MCF 10A (cell line): ENCODE measurements around the gene DPH3. TPM values are rescaled to one million over a fixed set of nuclear protein-coding genes. Genes with fewer than 3 reads are reported as not detected.
A peak's percentile ranks its signal among the peaks of the same experiment; 100 is the strongest.

Experiments
- BruUV-seq: library from RNA; stranded (reverse); fragments of 400-500 nt; replicated peaks from 2 replicates; lab custom pipeline; 2021; lab: Mats Ljungman, UMichigan
- CTCF ChIA-PET: fragments of 300-600 bp; sonication (Branson Sonifier 250); formaldehyde crosslinking; extraction: SDS; loops from one replicate; lab custom pipeline; 2021; ENCODE audit warnings: antibody characterized with exemption, inconsistent platforms; lab: Yijun Ruan, JAX
- POLR2A ChIA-PET: fragments of 300-600, 350-650 bp; sonication (Branson Sonifier 250); formaldehyde crosslinking; extraction: SDS; loops from one replicate; lab custom pipeline; 2020; ENCODE audit warnings: antibody characterized with exemption, inconsistent platforms; lab: Yijun Ruan, JAX
- DNase-seq: peaks from one replicate; pipeline ENCODE4 v3.0.0-alpha.2; 2018; ENCODE audit not compliant: unreplicated experiment
- H3K27ac Mint-ChIP-seq: one replicate; pipeline ENCODE4 v1.8.0; 2022; ENCODE audit warnings: mild to moderate bottlenecking, low read depth, mixed read lengths; ENCODE audit not compliant: unreplicated experiment
- H3K27me3 Mint-ChIP-seq: one replicate; pipeline ENCODE4 v1.8.0; 2022; ENCODE audit warnings: mixed read lengths; ENCODE audit not compliant: insufficient read depth, unreplicated experiment
- H3K36me3 Mint-ChIP-seq: one replicate; pipeline ENCODE4 v1.8.0; 2022; ENCODE audit warnings: mild to moderate bottlenecking, moderate library complexity, mixed read lengths; ENCODE audit not compliant: insufficient read depth, unreplicated experiment
- H3K4me1 Mint-ChIP-seq: one replicate; pipeline ENCODE4 v1.8.0; 2022; ENCODE audit warnings: mixed read lengths; ENCODE audit not compliant: insufficient read depth, unreplicated experiment
- H3K4me3 Mint-ChIP-seq: one replicate; pipeline ENCODE4 v1.8.0; 2022; ENCODE audit warnings: mild to moderate bottlenecking, moderate library complexity, mixed read lengths; ENCODE audit not compliant: unreplicated experiment
- H3K9me3 Mint-ChIP-seq: one replicate; pipeline ENCODE4 v1.8.0; 2022; ENCODE audit warnings: mixed read lengths; ENCODE audit not compliant: unreplicated experiment
- CTCF ChIP-seq: fragments of 200-600 bp; IDR thresholded peaks from one replicate; pipeline ENCODE4 v1.8.0; 2022; ENCODE audit warnings: antibody characterized with exemption, mild to moderate bottlenecking; ENCODE audit not compliant: unreplicated experiment
- intact Hi-C: fragments of 100-400 bp; cut with micrococcal nuclease; formaldehyde crosslinking; loops from 2 replicates; pipeline ENCODE4 v1.14.1; 2022
- total RNA-seq: library from RNA; stranded (reverse); gene quantifications from 2 replicates; pipeline ENCODE4 v1.2.3, GENCODE V29; 2022

Gene DPH3
- total RNA-seq, 1 experiment from 2014 or later: 30.5 TPM

DNA sequence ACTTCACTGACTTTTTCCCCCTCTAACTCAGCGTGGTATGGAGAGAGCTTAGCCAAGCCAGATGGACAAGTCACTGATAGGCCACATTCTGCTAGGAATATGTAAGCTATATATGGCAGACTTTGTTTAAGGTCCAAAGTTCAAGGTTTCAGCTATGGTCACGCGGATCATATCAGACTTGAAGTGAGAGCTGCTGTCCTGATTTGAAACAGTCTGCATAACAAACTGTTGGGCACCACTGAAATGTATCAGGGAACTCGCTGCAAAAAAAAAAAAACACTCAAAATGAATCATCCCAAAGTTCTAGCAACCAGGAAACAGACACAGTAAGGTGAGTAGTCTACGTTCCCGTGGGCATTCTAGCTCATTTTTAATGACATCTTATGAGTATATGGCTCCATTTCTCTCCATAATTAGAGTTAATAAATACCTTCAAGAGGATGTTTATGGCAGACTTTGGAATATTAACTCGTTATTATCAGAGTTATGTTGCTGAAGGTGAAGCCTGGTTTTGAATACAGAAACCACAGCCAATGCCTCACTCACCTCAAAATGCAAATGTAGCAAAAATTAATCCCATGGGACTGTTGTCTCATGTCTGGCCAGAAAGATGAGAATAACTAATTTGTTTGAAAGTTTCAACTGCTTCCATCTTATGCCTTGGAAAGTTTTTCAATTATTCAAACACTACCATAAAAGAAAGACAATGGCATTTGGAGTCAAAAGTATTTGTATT is 12.3 kb downstream of the DPH3 start:
- POLR2A ChIA-PET: interaction anchor here (0.7 to 4.4 kb wide), 6 partner anchors 9 to 642 kb away, joined by 3 to 47 read pairs (median 4); partner anchors contain the start of genes ANKRD28, DPH3 and OXNAD1
- Mint-ChIP-seq H3K4me1 (peaks cover 30% of the 10 kb centered on the region), H3K9me3 (no peaks in the 10 kb centered on the region), H3K27ac (peak overlapping the region; percentile 35), H3K27me3 (no peaks in the 10 kb centered on the region), H3K4me3 (no peak overlapping the region), H3K36me3 (no peaks in the 10 kb centered on the region)
- CTCF ChIA-PET: interaction anchor here (0.6 to 3.0 kb wide), 9 partner anchors 8 to 299 kb away, joined by 3 to 27 read pairs (median 4); no protein-coding TSS in a partner anchor
- DNase-seq: no peak
- TF ChIP-seq CTCF: no peak
- intact Hi-C loops: no loop called here
- no TSS peak for BruUV-seq

- Mint-ChIP-seq H3K4me1 (peaks cover 39% of the 10 kb centered on the region), H3K36me3 (no peaks in the 10 kb centered on the region), H3K4me3 (no peak overlapping the region), H3K27me3 (no peaks in the 10 kb centered on the region), H3K27ac (no peak overlapping the region), H3K9me3 (no peaks in the 10 kb centered on the region)
- POLR2A ChIA-PET: interaction anchor here (0.6 to 4.4 kb wide), 6 partner anchors 8 to 484 kb away, joined by 3 to 47 read pairs (median 4); partner anchors contain the start of genes ANKRD28, DPH3 and OXNAD1
- no peak for TF ChIP-seq CTCF
- CTCF ChIA-PET: interaction anchor here (0.7 to 3.0 kb wide), 4 partner anchors 7 to 204 kb away, joined by 3 to 27 read pairs (median 4); no protein-coding TSS in a partner anchor
- intact Hi-C loops: no loop called here
- no peak for DNase-seq
- BruUV-seq: no TSS peak
These were observed 13.2 kb downstream of the DPH3 start for GRCh38 chr3:16251316-16252085.

GRCh38 chr3:16249886-16250285 is 14.9 kb downstream of the DPH3 start:
- H3K9me3 Mint-ChIP-seq: no peaks in the 10 kb centered on the region
- peaks cover 39% of the 10 kb centered on the region for H3K4me1 Mint-ChIP-seq
- POLR2A ChIA-PET: no interaction called here
- intact Hi-C loops: loop anchor here (5.0 kb wide), 2 partner anchors 188 to 1048 kb away; no protein-coding TSS in a partner anchor
- TF ChIP-seq CTCF: no peak
- H3K27ac Mint-ChIP-seq: no peak overlapping the region
- no peaks in the 10 kb centered on the region for H3K27me3 Mint-ChIP-seq
- H3K36me3 Mint-ChIP-seq: no peaks in the 10 kb centered on the region
- DNase-seq: no peak
- CTCF ChIA-PET: interaction anchor here (3.0 kb wide), 1 partner anchor 203 kb away, joined by 27 read pairs; no protein-coding TSS in a partner anchor
- BruUV-seq: no TSS peak
- H3K4me3 Mint-ChIP-seq: no peak overlapping the region
